GF-D8 (cell line): ENCODE data around the gene PIPOX.

Experiments
- DNase-seq: peaks from one replicate; lab custom pipeline; 2025; lab: John Stamatoyannopoulos, UW

PIPOX gene

GRCh38 chr17:29099527-29099926 is 56.6 kb downstream of the PIPOX start:
- DNase-seq: no peak

- no peak for DNase-seq
Observed at GRCh38 chr17:29100296-29100695, 57.4 kb downstream of the PIPOX start.

- DNase-seq: no peak
Observed at GRCh38 chr17:29102046-29102445, 59.1 kb downstream of the PIPOX start.

- DNase-seq: no peak
Observed at GRCh38 chr17:29102741-29103181, 59.8 kb downstream of the PIPOX start.

GRCh38 chr17:29103341-29103740 is 60.4 kb downstream of the PIPOX start:
- DNase-seq: no peak
